Activated naive CD8-positive, alpha-beta T cell (primary cell): ENCODE measurements around the gene ITPK1.

Source experiments
- H3K27ac Mint-ChIP-seq: one replicate; pipeline ENCODE4 v1.8.0; 2021; ENCODE audit warnings: mixed read lengths
- H3K27me3 Mint-ChIP-seq: one replicate; pipeline ENCODE4 v1.8.0; 2021; ENCODE audit warnings: mixed read lengths
- H3K36me3 Mint-ChIP-seq: one replicate; pipeline ENCODE4 v1.8.0; 2021; ENCODE audit warnings: mixed read lengths
- H3K4me1 Mint-ChIP-seq: one replicate; pipeline ENCODE4 v1.8.0; 2021; ENCODE audit warnings: low read depth, mixed read lengths
- H3K4me3 Mint-ChIP-seq: one replicate; pipeline ENCODE4 v1.8.0; 2021; ENCODE audit warnings: mild to moderate bottlenecking, mixed read lengths
- H3K9me3 Mint-ChIP-seq: one replicate; pipeline ENCODE4 v1.8.0; 2021; ENCODE audit warnings: low read depth, mixed read lengths

Gene ITPK1

GRCh38 chr14:93018366-93018765, 97.4 kb downstream of the ITPK1 start:
- Mint-ChIP-seq H3K4me3 (no peak overlapping the region), H3K27ac (no peak overlapping the region), H3K27me3 (no peaks in the 10 kb centered on the region), H3K36me3 (no peaks in the 10 kb centered on the region), H3K9me3 (no peaks in the 10 kb centered on the region), H3K4me1 (peaks cover 35% of the 10 kb centered on the region)

- H3K27me3 Mint-ChIP-seq, result no peaks in the 10 kb centered on the region
- no peaks in the 10 kb centered on the region for H3K36me3 Mint-ChIP-seq
- no peak overlapping the region for H3K4me3 Mint-ChIP-seq
- no peak overlapping the region for H3K27ac Mint-ChIP-seq
- peaks cover 35% of the 10 kb centered on the region for H3K4me1 Mint-ChIP-seq
- no peaks in the 10 kb centered on the region for H3K9me3 Mint-ChIP-seq
These were observed 97.8 kb downstream of the ITPK1 start for GRCh38 chr14:93017898-93018297.

- no peaks in the 10 kb centered on the region for H3K9me3 Mint-ChIP-seq
- peaks cover 35% of the 10 kb centered on the region for H3K4me1 Mint-ChIP-seq
- no peaks in the 10 kb centered on the region for H3K36me3 Mint-ChIP-seq
- H3K4me3 Mint-ChIP-seq, result no peak overlapping the region
- no peak overlapping the region for H3K27ac Mint-ChIP-seq
- no peaks in the 10 kb centered on the region for H3K27me3 Mint-ChIP-seq
These were observed 98.4 kb downstream of the ITPK1 start for GRCh38 chr14:93017301-93017797.

GRCh38 chr14:93016275-93016845, 99.4 kb downstream of the ITPK1 start:
- Mint-ChIP-seq H3K4me3 (no peak overlapping the region), H3K27me3 (no peaks in the 10 kb centered on the region), H3K9me3 (no peaks in the 10 kb centered on the region), H3K4me1 (peaks cover 39% of the 10 kb centered on the region), H3K36me3 (no peaks in the 10 kb centered on the region), H3K27ac (no peak overlapping the region)

GRCh38 chr14:93015505-93015904, 100.2 kb downstream of the ITPK1 start:
- Mint-ChIP-seq H3K9me3 (no peaks in the 10 kb centered on the region), H3K27ac (no peak overlapping the region), H3K27me3 (no peaks in the 10 kb centered on the region), H3K4me1 (peaks cover 38% of the 10 kb centered on the region), H3K4me3 (no peak overlapping the region), H3K36me3 (no peaks in the 10 kb centered on the region)

- Mint-ChIP-seq H3K9me3 (no peaks in the 10 kb centered on the region), H3K4me3 (no peak overlapping the region), H3K4me1 (peaks cover 36% of the 10 kb centered on the region), H3K27ac (no peak overlapping the region), H3K36me3 (no peaks in the 10 kb centered on the region), H3K27me3 (no peaks in the 10 kb centered on the region)
These were observed 100.7 kb downstream of the ITPK1 start for GRCh38 chr14:93015064-93015463.

GRCh38 chr14:93014058-93015023, 101.4 kb downstream of the ITPK1 start:
- H3K36me3 Mint-ChIP-seq, result no peaks in the 10 kb centered on the region
- H3K4me3 Mint-ChIP-seq, result no peak overlapping the region

GRCh38 chr14:93012951-93013719, 102.6 kb downstream of the ITPK1 start:
- no peak overlapping the region for H3K27ac Mint-ChIP-seq
- no peaks in the 10 kb centered on the region for H3K27me3 Mint-ChIP-seq
- no peaks in the 10 kb centered on the region for H3K9me3 Mint-ChIP-seq
- H3K36me3 Mint-ChIP-seq, result peaks cover 1% of the 10 kb centered on the region
- H3K4me3 Mint-ChIP-seq, result no peak overlapping the region
- peaks cover 34% of the 10 kb centered on the region for H3K4me1 Mint-ChIP-seq

More at GRCh38 chr14:93014058-93015023, 101.4 kb downstream of the ITPK1 start:
- Mint-ChIP-seq H3K27ac (peak overlapping the region; percentile 50), H3K27me3 (no peaks in the 10 kb centered on the region), H3K4me1 (peaks cover 36% of the 10 kb centered on the region), H3K9me3 (no peaks in the 10 kb centered on the region)

- Mint-ChIP-seq H3K9me3 (no peaks in the 10 kb centered on the region), H3K4me1 (peaks cover 36% of the 10 kb centered on the region), H3K4me3 (no peak overlapping the region), H3K27me3 (no peaks in the 10 kb centered on the region), H3K36me3 (peaks cover 2% of the 10 kb centered on the region), H3K27ac (no peak overlapping the region)
These were observed 103.2 kb downstream of the ITPK1 start for GRCh38 chr14:93012506-93012905.

- Mint-ChIP-seq H3K27me3 (no peaks in the 10 kb centered on the region), H3K4me1 (peaks cover 36% of the 10 kb centered on the region), H3K27ac (peak overlapping the region; percentile 58), H3K9me3 (no peaks in the 10 kb centered on the region), H3K36me3 (peaks cover 2% of the 10 kb centered on the region), H3K4me3 (no peak overlapping the region)
These were observed 103.9 kb downstream of the ITPK1 start for GRCh38 chr14:93011650-93012325.

- Mint-ChIP-seq H3K27me3 (no peaks in the 10 kb centered on the region), H3K9me3 (no peaks in the 10 kb centered on the region), H3K4me1 (peaks cover 36% of the 10 kb centered on the region), H3K27ac (no peak overlapping the region), H3K4me3 (no peak overlapping the region), H3K36me3 (peaks cover 2% of the 10 kb centered on the region)
These were observed 104.6 kb downstream of the ITPK1 start for GRCh38 chr14:93011141-93011529.

- Mint-ChIP-seq H3K4me3 (no peak overlapping the region), H3K27me3 (no peaks in the 10 kb centered on the region), H3K27ac (no peak overlapping the region), H3K36me3 (peaks cover 2% of the 10 kb centered on the region), H3K4me1 (peaks cover 35% of the 10 kb centered on the region), H3K9me3 (no peaks in the 10 kb centered on the region)
These were observed 105.1 kb downstream of the ITPK1 start for GRCh38 chr14:93010522-93011140.

GRCh38 chr14:93010130-93010499, 105.6 kb downstream of the ITPK1 start:
- Mint-ChIP-seq H3K4me3 (no peak overlapping the region), H3K27me3 (no peaks in the 10 kb centered on the region), H3K4me1 (peaks cover 35% of the 10 kb centered on the region), H3K36me3 (peaks cover 2% of the 10 kb centered on the region), H3K27ac (no peak overlapping the region), H3K9me3 (no peaks in the 10 kb centered on the region)

- H3K27ac Mint-ChIP-seq, result no peak overlapping the region
- no peaks in the 10 kb centered on the region for H3K9me3 Mint-ChIP-seq
- peaks cover 2% of the 10 kb centered on the region for H3K36me3 Mint-ChIP-seq
- no peak overlapping the region for H3K4me3 Mint-ChIP-seq
- no peaks in the 10 kb centered on the region for H3K27me3 Mint-ChIP-seq
- peaks cover 31% of the 10 kb centered on the region for H3K4me1 Mint-ChIP-seq
These were observed 106.1 kb downstream of the ITPK1 start for GRCh38 chr14:93009471-93010129.
